NCI-H1105 treated with DMSO at 0.1 percent for 48 hours (cell line): ENCODE results near the gene RFESD.
"Not testable (repeated sequence)": the region's sequence is repeated elsewhere in the genome, so short reads cannot be mapped to it uniquely, and the experiment has no call there.

Source experiments
- DNase-seq: peaks from one replicate; lab custom pipeline; 2025; lab: John Stamatoyannopoulos, UW

Gene RFESD

DNA sequence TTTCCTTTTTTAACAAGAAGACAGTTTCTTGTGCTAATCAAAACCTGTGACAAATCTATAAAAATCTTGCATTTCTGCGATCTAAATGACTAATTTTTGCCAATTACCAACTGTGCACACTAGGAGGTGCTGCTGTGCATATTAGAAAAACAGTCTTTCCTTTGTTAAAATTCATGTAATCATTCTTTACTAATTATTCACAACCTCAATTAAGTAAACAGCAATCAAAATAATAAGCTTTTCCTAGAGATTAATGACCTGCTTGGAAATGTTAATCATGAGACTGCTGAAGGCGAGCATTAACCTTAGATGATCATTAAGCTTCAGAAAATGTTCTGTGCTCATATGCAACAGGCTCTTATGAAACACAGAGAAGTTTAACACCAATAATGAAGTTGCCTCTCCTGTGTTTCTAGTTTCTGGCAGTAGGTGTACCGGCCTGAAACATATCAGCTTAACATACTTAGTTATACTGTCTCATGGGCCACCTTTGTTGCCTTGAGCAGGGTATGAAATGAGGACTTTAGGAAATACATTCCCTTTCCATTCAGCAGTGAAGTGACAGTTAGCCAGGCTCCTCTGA is 17.7 kb downstream of the RFESD start:
- peak; percentile 24 for DNase-seq

DNA sequence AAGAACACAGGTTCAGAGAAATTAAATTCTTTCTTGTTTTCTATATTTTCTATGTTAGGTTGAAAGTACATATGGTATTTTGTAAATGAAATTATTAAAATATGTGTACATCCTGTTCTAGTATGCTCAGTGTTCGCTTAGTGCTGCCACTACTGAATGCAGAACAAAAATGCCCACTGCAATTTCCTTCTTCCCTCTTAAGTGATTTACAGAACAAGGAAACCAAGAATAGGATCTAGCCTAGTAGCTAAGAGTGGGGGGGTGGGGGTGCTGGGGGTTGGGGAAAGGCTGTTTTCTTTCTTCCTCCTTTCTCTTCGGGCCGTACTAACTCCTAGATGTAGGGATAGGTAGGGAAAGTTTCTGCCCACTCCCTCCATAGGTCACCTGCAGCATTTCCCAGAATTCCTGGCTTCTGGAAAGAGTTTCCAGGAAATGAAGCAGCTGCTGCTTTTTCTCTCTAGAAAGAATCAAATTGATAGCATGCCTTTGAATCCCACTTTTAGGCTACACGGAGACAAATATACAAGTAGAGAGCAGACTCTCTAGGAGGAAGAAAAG is 20.6 kb downstream of the RFESD start:
- DNase-seq: no peak

DNA sequence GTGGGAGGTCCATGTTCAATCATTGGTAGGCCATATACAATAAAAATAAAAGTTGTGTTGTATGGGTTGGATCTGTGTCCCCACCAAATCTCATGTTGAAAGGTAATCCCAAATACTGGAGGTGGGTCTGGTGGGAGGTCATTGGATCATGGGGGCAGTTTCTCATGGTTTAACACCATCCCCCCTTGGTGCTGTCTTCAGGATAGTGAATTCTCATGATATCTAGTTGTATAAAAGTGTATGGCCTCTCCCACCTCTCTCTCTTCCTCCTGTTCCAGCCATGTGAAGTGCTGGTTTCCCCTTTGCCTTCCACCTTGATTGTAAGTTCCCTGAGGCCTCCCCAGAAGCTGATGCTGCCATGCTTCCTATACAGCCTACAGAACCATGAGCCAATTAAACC is 21.1 kb downstream of the RFESD start:
- DNase-seq: no peak

DNA sequence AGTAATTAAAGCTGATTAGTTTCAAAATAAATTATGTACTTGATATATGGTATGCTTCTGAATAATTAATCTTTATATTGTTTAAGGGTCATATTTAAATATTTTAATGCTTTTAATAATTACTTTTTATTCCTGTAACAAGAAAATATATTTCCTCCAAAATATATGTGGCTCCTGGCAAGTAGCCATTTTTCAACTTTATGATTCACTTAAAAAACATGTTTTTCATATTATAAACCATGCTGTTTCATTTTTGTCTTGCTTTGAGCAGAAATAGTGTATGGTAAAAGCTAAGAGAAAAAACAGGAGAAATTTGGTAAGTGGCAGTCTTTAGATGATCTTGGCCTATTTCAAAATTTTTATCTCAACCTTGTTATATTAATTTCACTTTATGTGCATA is 21.6 kb downstream of the RFESD start:
- DNase-seq: no peak

DNA sequence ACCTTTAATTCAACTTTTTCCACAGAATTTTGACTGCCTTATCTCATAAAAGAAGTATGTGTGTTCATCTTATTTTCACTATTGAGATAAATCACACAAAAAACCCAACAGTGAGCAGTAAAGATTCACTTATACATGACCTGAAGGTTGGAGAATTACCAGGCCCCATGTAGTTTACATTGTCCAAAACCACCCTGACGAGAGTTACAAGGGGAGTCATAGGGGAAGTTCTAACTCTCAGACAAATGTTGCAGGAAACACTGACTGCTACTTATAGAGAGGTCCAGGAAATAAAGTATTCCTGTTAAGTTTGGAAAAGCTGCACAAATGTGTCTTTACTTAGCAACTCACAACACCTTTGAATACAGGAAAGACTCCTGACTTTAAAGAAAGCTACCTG is 22.2 kb downstream of the RFESD start:
- DNase-seq: no peak

DNA sequence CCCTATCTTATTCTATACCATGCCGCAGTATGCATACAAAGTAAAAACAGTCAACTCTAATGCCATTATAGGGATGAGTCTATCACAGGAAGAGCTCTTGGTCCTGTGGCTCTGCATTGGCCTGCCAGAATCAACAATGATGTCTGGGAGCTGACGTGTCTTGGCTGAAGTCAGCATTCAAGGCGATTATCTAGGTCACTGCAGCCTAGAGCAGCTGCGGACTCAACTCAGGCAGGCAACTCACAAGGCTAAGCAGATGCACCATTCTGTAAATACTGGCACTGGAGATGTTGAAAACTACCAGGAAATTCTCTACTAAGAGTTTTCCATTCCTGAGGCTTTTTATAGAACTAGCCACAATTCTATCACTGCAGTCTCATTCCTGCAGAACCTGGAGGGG is 23.0 kb downstream of the RFESD start:
- no peak for DNase-seq

DNA sequence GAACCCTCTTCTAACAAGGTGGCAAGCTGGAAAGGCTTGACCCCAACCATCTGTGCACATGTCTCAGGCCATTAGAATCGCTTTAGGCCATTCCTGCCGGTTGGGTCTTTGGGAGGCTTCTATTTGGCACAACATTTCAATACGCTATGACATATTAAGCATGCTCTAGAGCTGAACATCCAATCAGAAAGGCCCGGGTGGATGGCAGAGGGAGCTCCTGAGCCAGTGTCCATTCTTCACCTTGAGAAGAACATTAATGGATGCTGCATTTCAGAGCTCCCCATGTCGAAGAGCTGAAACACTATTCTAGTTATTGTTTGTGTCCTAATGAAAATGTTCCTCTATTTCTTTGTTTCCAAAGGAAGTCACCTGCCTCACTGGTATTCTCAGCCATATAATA is 23.4 kb downstream of the RFESD start:
- no peak for DNase-seq

DNA sequence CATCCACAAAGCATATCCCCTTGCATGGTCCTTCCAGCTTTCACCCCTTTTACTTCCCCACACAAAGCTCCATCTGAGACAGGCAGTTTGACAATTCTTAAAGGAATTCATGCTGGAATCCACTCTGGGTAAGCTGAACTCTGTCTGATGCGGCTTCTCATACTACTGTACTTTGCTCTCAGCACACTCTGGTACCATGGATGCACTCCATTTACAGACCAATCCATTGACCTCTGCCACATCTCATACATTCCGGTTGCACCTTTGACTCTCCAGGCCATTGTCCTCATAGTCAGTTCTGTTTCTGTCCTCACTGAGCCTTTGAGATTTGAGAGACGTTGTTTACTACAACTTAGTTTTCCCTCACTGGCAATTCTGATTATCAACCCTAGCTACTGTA is 24.0 kb downstream of the RFESD start:
- DNase-seq: no peak

DNA sequence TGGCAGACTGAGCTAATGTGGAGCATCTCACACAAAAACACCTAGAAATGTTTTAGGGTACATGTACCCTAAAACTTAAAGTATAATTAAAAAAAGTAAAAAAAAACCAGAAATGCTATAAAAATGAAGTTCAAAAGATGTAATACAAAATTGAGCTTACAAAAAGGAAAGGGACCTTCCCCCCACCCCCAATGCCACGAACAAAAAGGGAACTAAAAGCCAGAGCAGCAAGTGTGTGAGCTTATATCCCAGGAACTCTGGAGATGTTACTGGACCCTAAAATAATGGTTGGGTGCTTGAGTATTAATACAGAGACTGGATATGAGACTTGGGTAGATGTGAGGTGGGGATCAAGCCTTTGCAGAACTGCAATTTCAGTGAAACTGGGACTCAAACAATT is 25.2 kb downstream of the RFESD start:
- no peak for DNase-seq

DNA sequence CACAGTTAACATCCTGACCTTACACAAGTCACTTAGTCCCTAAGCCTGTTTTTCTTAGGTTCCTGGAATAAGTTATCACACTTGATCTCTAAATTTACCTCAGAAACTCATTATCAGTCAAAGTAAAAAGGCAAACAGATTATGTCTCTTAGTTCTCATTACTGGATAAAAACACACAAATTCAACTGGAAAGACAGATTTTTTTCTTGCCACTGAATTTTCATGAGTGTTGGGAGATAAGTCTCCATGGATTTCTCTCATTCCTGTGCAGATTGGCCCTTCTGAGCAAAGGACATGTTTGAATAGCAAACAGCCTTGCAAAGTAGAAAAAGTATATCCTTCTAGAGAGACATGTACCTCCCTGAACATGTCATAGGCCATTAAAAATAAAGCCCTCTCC is 26.1 kb downstream of the RFESD start:
- DNase-seq: no peak

DNA sequence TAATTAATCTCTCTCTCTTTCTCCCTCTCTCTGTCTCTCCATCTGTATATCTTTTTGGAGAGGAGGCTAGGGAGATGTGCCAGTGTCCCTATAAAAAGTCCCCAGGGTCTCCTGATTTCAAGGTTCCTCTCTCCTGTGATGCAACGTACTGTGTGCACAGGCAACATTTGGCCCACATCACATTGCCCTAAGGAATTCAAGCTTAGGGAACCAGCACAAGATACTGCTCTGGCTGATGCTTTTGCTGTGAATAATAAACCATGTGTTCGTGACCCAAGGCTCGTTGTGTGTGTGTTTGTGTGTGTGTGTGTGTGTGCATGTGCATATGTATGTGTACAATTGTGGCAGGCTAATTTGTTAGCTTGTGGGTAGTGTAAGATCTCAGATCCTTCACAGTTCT is 26.5 kb downstream of the RFESD start:
- DNase-seq: no peak

DNA sequence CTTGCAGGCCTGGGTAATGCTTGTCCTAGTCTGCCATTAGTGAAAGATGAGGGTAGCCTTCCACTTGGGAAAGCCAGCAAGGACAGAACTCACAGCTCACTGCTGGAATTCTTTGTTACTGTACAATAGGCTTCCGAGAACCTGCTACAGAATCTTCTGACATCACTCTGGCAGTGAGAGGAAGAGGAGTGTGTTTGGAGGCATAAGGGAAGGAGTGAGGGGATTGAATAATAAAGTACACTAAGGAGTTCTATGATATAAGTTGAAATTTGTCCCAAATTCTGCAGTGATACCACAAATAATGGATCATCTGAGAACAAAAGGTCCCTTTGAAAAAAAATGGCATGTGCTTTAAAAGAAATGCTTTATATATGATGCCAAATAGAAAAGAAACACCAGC is 36.3 kb downstream of the RFESD start, which contains the start of gene SPATA9:
SPATA9 (minus strand) TSS at position 101 of the 400 bp plus-strand sequence. CDS start 137 bp downstream, outside the sequence.
- DNase-seq: no peak

DNA sequence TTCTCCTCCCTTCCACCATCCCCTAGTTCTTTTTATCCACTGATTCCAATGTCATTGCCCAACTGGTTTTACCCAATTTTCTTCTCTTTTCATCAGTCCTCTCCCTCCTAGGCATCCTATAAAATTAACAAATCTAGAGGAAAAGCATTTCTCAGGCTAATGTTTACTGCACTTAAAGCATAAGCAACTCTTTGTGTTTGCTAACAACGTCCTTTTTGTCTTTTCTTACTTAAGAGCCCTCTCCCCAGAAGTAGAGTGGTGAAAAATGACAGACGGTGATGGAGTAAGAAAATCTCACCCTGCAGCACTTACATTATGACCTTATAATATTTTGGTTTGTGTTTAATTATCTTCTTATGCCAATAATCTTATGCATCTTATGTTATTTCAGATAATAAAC is 37.8 kb downstream of the RFESD start:
- no peak for DNase-seq

DNA sequence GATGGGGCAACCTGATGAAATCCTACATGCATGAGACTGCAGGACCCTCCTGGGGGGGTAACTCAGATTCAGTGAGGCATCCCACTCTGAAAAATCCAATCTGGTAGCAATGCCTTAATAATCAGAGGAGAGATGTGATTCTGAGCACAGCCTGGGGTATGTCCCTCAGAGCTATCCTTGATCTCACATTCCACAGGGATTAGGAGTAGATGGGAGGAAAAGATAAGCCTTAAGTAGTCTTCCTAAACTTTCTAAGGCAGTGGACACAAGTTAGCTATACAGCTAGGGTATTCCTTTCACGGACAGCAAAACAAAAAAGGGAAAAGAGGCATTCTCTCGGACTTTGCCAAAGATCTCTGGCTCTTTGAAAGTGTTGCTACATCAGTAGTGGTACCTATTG is 40.1 kb downstream of the RFESD start:
- DNase-seq: no peak

DNA sequence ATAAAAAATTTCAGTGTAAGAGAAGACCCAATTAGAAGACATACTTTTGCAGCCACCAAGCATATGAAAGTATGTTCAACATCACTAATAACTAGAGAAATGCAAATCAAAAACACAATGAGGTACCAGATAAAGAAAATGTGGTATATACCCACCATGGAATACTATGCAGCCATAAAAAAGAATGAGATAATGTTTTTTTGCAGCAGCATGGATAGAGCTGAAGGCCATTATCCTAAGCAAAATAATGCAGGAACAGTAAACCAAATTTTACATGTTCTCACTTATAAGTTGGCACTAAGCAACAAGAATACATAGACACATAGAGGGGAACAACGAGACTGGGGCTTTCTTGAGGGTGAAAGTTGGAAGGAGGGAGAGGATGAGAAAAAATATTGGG is 43.1 kb downstream of the RFESD start:
- no peak for DNase-seq

DNA sequence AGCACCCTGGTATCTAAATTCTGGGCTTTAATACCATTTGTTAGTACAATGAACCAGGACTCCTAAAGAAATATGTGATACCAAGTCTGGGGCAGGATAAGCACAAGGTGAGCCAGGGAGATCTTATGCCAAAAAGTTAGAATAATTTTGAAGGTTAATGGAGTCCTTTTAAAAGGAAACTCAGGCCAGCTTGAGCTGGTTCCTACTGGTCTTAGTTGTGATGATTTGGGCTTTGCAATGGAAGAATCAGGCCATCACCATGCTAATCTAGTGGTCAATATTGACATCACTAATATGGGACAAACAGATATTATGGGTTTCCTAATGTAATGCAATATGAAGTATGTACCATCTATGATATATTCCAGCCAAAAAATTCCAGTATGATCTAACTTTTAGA is 43.8 kb downstream of the RFESD start:
- no peak for DNase-seq

DNA sequence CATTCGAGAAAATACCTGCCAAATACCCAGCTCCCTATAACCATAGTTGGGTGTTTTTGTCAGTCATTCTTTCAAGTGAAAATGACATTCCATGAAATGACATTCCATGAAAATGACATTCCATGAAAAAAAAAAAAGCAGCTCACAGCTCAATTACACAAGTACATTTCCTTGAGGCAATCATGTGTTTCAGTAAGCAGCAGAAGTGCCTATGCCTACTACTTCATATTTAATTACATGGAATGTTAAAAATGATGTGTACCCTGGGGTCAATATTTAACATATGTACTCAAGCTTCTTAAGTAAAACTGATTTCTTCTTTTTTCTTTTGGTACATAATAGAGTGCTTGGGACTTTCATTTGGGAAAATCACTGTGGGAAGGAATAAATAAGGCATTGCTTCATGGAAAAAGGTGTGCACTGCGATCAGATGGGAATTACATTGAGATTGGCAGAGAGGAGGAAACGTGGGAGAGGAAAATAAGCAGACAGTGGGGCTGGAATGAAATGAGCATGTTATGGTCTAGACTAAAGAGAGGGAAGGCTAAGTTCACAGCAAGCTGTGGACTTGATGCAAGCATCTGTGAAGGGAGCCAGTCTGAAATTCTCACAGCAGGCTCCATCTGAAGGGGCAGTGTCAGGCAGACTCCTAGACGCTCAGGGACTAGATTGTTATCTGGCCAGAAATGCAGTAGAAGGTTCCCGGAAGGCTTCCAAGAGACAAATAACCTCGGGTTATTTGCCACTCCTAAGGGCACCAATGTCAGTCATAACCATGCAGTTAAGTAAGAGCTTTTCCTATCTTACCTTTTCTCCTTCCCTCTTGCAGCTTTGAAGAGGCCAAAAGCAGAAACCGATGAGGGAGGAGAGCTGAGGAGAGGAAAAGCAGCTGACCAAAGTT is 51.5 kb downstream of the RFESD start:
- DNase-seq: no peak

DNA sequence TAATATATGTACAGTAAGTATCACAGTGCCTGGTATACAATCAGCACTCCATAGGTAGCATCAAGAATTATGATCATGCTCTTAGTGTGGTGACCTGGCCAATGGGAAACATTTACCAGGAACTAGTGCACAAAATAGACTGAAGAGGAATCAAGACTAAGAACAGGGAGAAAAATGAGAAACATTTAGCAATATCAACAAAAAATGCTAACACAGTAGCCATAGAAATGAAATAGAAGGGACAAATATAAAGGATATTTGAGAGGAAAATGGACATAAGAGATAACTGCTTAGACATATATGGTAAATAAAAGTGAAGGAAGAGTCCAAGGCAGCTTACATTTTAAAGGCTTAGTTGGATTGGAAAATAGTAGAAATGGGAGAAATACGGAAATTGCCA is 52.8 kb downstream of the RFESD start:
- no peak for DNase-seq

DNA sequence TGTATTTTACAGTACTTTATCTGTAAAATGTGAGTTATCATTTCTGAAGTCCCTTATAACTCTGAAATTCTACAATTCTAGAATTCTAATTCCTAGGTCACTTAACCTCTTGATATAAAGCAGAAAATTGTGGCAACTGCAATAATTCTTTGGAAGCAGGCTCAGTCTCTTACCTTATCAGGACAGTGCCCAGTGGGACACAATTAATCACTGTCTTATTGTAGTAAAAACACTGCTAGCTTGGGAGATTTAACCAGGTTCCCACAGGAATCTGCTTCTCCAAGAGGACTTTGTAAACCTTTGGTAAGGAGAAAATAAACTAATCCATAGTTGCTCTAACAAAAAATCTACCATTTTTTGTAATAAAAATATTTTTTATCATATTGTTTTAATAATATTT is 54.5 kb downstream of the RFESD start:
- DNase-seq: no peak

DNA sequence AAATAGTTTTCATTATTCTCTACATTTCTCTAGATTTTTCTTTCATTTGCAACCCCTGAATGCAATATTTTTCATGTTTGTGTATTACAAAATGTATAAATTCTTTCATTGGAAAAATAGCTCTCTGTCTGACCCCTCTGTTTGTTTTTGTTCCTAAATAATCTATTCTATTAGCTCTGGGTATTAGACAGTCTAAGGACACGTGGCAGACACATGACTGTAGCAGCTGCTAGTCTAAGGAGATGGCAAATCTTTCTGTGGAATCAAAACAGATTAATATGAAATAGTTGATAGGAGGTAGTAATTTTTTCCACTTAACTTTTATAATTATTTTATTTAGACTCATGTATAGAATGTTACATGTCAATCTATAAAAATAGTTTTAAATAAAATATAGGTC is 57.6 kb downstream of the RFESD start:
- DNase-seq: no peak

DNA sequence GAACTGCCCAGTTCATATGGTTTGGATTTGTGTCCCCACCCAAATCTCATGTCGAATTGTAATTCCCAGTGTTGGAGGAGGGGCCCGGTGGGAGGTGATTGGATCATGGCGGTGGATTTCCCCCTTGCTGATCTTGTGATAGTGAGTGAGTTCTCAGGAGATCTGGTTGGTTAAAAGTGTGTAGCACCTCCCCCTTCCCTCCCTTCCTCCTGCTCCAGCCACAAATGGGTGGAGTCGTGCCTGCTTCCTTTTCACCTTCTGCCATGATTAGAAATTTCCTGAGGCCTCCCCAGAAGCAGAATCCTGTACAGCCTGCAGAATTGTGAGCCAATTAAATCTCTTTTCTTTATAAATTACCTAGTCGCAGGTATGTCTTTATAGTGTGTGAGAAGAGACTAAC is 59.6 kb downstream of the RFESD start:
- DNase-seq: not testable (repeated sequence)

DNA sequence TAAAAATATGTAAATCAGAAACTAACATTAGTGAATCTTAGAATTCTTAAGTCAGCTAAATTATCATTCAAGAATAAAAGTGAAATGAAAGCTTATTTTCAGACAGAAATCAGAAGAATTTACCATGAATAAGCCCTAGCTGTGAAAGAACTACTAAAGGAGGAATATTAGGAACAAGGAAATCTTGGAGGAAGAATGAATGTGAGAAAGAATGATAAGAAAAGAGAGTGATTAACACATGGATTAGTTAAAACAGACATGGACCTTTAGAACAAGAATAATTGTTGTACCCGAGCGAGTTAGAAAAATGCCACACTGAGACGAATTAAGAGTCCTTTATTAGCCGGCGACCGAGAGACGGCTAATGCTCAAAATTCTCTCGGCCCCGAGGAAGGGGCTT is 60.5 kb downstream of the RFESD start:
- DNase-seq: no peak
